Measurements from ENCODE around the gene IGF1. TPM values are rescaled to one million over a fixed set of nuclear protein-coding genes. Genes with fewer than 3 reads are reported as not detected.

The IGF1 gene
- total RNA-seq, 4 donors from 2014 or later = 17.3 to 58.7 (median 43.1) TPM

GRCh38 chr12:102438827-102439210 is 41.5 kb downstream of the IGF1 start:
- Histone ChIP-seq H3K9me3 (no peaks in the 10 kb centered on the region), H3K27ac (no peak overlapping the region), H3K4me1 (peaks cover 0 to 24% (median 0%) of the 10 kb centered on the region in 3 donors), H3K27me3 (no peaks in the 10 kb centered on the region), H3K36me3 (no peaks in the 10 kb centered on the region), H3K4me3 (no peak overlapping the region)
- no peak for TF ChIP-seq POLR2AphosphoS5 (IDR thresholded peaks at IDR 0.05)
- TF ChIP-seq CTCF (IDR thresholded peaks at IDR 0.05) = no peak
- TF ChIP-seq POLR2A (IDR thresholded peaks at IDR 0.05) = no peak
- no peak for TF ChIP-seq EP300 (IDR thresholded peaks at IDR 0.05)
- ATAC-seq = no peak
- WGBS, 2 donors (ENCODE audit: low coverage in 1 of 2) = 53 to 54% methylated on average over 2 of the region's 2 CpGs

GRCh38 chr12:102438047-102438826 is 42.1 kb downstream of the IGF1 start:
- no peaks in the 10 kb centered on the region for H3K9me3 ChIP-seq
- no peak overlapping the region for H3K4me3 ChIP-seq
- no peak for ATAC-seq
- no peaks in the 10 kb centered on the region for H3K27me3 ChIP-seq
- no peak for TF ChIP-seq POLR2A (IDR thresholded peaks at IDR 0.05)
- TF ChIP-seq EP300 (IDR thresholded peaks at IDR 0.05) = no peak
- no peak for TF ChIP-seq POLR2AphosphoS5 (IDR thresholded peaks at IDR 0.05)
- no peak for TF ChIP-seq CTCF (IDR thresholded peaks at IDR 0.05)
- no peaks in the 10 kb centered on the region for H3K36me3 ChIP-seq
- 69 to 84% methylated on average over 7 to 11 of the region's 11 CpGs for WGBS, 2 donors (ENCODE audit: low coverage in 1 of 2)
- H3K4me1 ChIP-seq = peaks cover 0 to 28% (median 0%) of the 10 kb centered on the region in 3 donors
- H3K27ac ChIP-seq = no peak overlapping the region

- H3K27ac ChIP-seq = no peak overlapping the region
Measured at GRCh38 chr12:102437511-102437910, 42.9 kb downstream of the IGF1 start.

GRCh38 chr12:102436867-102437266 is 43.5 kb downstream of the IGF1 start:
- ATAC-seq = no peak
- WGBS, 2 donors (ENCODE audit: low coverage in 1 of 2) = 33 to 40% methylated on average over 1 of the region's 4 CpGs
- Histone ChIP-seq H3K36me3 (no peaks in the 10 kb centered on the region), H3K27ac (no peak overlapping the region), H3K4me1 (peaks cover 0 to 33% (median 0%) of the 10 kb centered on the region in 3 donors), H3K27me3 (no peaks in the 10 kb centered on the region), H3K9me3 (no peaks in the 10 kb centered on the region), H3K4me3 (no peak overlapping the region)
- no peak for TF ChIP-seq POLR2AphosphoS5 (IDR thresholded peaks at IDR 0.05)
- no peak for TF ChIP-seq EP300 (IDR thresholded peaks at IDR 0.05)
- TF ChIP-seq CTCF (IDR thresholded peaks at IDR 0.05) = no peak
- no peak for TF ChIP-seq POLR2A (IDR thresholded peaks at IDR 0.05)

More at GRCh38 chr12:102437511-102437910, 42.9 kb downstream of the IGF1 start:
- Histone ChIP-seq H3K27me3 (no peaks in the 10 kb centered on the region), H3K4me1 (peaks cover 0 to 33% (median 0%) of the 10 kb centered on the region in 3 donors), H3K36me3 (no peaks in the 10 kb centered on the region), H3K4me3 (no peak overlapping the region), H3K9me3 (no peaks in the 10 kb centered on the region)
- ATAC-seq = no peak
- WGBS, 2 donors (ENCODE audit: low coverage in 1 of 2) = 91 to 100% methylated on average over 1 to 3 of the region's 3 CpGs
- TF ChIP-seq POLR2AphosphoS5 (IDR thresholded peaks at IDR 0.05) = no peak
- TF ChIP-seq CTCF (IDR thresholded peaks at IDR 0.05) = no peak
- no peak for TF ChIP-seq EP300 (IDR thresholded peaks at IDR 0.05)
- TF ChIP-seq POLR2A (IDR thresholded peaks at IDR 0.05) = no peak
